ENCODE measurements around the gene GATAD2A.

Gene GATAD2A

DNA sequence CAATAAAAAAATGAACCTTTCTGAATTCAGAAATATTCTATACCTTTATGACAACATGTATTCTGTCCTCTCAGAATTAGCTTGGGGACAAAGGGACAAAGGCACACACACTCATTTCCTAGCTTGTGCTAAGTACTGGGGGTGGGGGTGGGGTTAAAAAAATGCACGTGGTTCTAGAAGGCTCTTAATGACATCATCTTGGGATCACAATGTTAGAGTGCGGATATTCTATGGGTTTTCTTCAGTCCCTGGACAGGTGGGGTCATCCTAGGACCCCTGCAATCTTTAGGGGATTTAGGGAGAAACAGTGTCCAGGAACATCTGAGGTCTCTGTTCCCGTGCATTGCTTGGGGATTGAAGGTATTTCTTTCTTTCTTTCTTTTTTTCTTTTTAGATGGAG, 21.8 kb downstream of the GATAD2A start:
- no peaks in the 10 kb centered on the region for H3K27me3 ChIP-seq (ENCODE audit: low read depth, low read length)

DNA sequence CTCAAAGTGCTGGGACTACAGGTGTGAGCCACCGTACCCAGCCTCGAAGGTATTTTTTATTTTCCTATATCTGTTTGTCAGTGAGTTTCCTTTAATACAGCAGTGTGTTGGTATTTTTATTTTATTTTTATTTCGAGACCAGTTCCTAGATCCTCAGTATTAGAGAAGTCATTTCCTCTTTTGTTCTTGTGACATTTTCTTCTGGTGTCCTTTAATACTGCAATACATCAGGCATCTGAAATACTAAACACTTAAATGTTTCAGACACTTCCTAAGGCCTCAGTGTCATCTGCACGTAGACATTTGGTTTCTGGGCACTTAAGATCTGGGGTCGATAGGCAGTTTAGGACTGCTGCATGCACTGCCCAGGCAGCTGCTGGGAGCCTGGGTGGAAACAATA, 22.5 kb downstream of the GATAD2A start:
- Histone ChIP-seq H3K27ac (ENCODE audit: low read length) (no peak overlapping the region), H3K36me3 (ENCODE audit: control insufficient read depth in 1 of 2, insufficient read depth in 2 of 2, low read length in 2 of 2) (no peaks in the 10 kb centered on the region), H3K4me1 (ENCODE audit: control insufficient read depth in 1 of 2, insufficient read depth in 2 of 2, low read length in 2 of 2) (peaks cover 0 to 38% of the 10 kb centered on the region in 2 donors), H3K9me3 (ENCODE audit: control insufficient read depth in 1 of 2, low read length in 2 of 2) (no peaks in the 10 kb centered on the region), H3K4me3 (ENCODE audit: low read depth in 1 of 2, low read length in 2 of 2) (no peak overlapping the region), H3K27me3 (ENCODE audit: low read depth, low read length) (no peaks in the 10 kb centered on the region)

More for the DNA sequence above, 21.8 kb downstream of the GATAD2A start:
- H3K4me3 ChIP-seq (ENCODE audit: low read depth in 1 of 2, low read length in 2 of 2): no peak overlapping the region
- peaks cover 0 to 40% of the 10 kb centered on the region in 2 donors for H3K4me1 ChIP-seq (ENCODE audit: control insufficient read depth in 1 of 2, insufficient read depth in 2 of 2, low read length in 2 of 2)
- H3K27ac ChIP-seq (ENCODE audit: low read length): no peak overlapping the region
- no peaks in the 10 kb centered on the region for H3K9me3 ChIP-seq (ENCODE audit: control insufficient read depth in 1 of 2, low read length in 2 of 2)
- no peaks in the 10 kb centered on the region for H3K36me3 ChIP-seq (ENCODE audit: control insufficient read depth in 1 of 2, insufficient read depth in 2 of 2, low read length in 2 of 2)

DNA sequence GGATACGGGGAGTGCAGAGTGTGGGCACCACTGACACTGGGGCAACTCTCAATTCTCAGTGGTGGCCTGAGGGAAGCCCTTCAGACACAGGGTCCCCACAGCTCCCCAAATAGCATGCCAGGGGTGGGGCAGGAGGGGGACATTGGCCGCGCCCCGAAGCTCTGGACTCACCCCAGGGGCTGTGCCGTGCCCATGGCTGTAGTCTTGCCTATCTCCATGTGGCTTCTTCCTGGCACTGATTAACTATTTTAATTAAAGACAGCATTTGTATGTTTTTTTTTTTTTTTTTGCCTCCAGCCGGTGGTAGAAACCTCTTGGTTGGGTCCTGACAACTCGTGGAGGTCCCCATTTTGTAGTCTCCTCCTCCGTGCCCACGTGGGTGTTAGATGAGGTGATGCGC, 23.3 kb downstream of the GATAD2A start:
- H3K4me1 ChIP-seq (ENCODE audit: control insufficient read depth in 1 of 2, insufficient read depth in 2 of 2, low read length in 2 of 2): peaks cover 0 to 38% of the 10 kb centered on the region in 2 donors
- no peaks in the 10 kb centered on the region for H3K9me3 ChIP-seq (ENCODE audit: control insufficient read depth in 1 of 2, low read length in 2 of 2)
- H3K36me3 ChIP-seq (ENCODE audit: control insufficient read depth in 1 of 2, insufficient read depth in 2 of 2, low read length in 2 of 2): no peaks in the 10 kb centered on the region
- no peaks in the 10 kb centered on the region for H3K27me3 ChIP-seq (ENCODE audit: low read depth, low read length)
- no peak overlapping the region for H3K4me3 ChIP-seq (ENCODE audit: low read depth in 1 of 2, low read length in 2 of 2)
- no peak overlapping the region for H3K27ac ChIP-seq (ENCODE audit: low read length)

DNA sequence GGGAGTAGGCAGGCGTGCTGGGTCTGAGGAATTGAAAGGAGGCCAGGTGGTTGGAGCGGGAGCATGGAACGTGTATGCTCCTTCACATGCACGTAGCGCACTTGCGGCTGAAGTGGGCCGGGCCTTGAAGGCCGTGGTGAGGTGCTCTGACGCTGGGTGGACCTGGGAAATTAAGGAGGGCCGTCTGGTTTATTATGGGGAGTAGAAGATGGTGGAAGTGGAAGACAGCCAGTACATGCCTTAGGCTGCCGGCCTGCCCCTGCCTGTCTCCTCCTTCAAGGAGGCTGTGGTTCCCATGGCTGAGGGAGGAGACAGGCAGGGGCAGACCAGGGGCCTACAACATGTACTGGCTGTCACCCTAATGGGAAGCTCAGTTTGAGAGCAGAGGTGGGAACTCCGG, 23.9 kb downstream of the GATAD2A start:
- Histone ChIP-seq H3K36me3 (ENCODE audit: control insufficient read depth in 1 of 2, insufficient read depth in 2 of 2, low read length in 2 of 2) (no peaks in the 10 kb centered on the region), H3K4me3 (ENCODE audit: low read depth in 1 of 2, low read length in 2 of 2) (no peak overlapping the region), H3K27me3 (ENCODE audit: low read depth, low read length) (no peaks in the 10 kb centered on the region), H3K9me3 (ENCODE audit: control insufficient read depth in 1 of 2, low read length in 2 of 2) (no peaks in the 10 kb centered on the region), H3K4me1 (ENCODE audit: control insufficient read depth in 1 of 2, insufficient read depth in 2 of 2, low read length in 2 of 2) (peaks cover 5 to 44% of the 10 kb centered on the region in 2 donors), H3K27ac (ENCODE audit: low read length) (no peak overlapping the region)

DNA sequence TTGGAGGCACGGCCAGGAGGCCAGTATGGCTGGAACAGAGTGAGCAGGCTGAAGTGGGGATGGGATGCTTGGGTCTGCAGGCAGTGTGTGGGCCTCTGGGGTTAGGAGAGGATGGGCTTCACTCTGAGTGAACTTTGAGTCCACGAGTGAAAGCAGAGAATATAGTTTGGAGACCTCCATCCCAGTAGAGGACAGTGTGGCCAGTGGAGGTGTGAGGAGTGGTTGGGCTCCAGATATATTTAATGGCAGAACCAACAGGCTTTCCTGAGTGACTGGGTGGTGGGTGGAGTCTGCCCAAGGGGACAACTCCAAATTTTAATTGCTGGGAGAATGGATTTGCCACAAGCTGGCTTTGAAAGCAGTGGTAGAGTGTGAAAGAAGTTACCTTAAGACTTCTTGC, 27.3 kb downstream of the GATAD2A start:
- no peak overlapping the region for H3K27ac ChIP-seq (ENCODE audit: low read length)
- H3K4me1 ChIP-seq (ENCODE audit: control insufficient read depth in 1 of 2, insufficient read depth in 2 of 2, low read length in 2 of 2): peaks cover 7 to 34% of the 10 kb centered on the region in 2 donors
- H3K4me3 ChIP-seq (ENCODE audit: low read depth in 1 of 2, low read length in 2 of 2): no peak overlapping the region
- H3K36me3 ChIP-seq (ENCODE audit: control insufficient read depth in 1 of 2, insufficient read depth in 2 of 2, low read length in 2 of 2): no peaks in the 10 kb centered on the region
- H3K27me3 ChIP-seq (ENCODE audit: low read depth, low read length): no peaks in the 10 kb centered on the region
- H3K9me3 ChIP-seq (ENCODE audit: control insufficient read depth in 1 of 2, low read length in 2 of 2): no peaks in the 10 kb centered on the region

DNA sequence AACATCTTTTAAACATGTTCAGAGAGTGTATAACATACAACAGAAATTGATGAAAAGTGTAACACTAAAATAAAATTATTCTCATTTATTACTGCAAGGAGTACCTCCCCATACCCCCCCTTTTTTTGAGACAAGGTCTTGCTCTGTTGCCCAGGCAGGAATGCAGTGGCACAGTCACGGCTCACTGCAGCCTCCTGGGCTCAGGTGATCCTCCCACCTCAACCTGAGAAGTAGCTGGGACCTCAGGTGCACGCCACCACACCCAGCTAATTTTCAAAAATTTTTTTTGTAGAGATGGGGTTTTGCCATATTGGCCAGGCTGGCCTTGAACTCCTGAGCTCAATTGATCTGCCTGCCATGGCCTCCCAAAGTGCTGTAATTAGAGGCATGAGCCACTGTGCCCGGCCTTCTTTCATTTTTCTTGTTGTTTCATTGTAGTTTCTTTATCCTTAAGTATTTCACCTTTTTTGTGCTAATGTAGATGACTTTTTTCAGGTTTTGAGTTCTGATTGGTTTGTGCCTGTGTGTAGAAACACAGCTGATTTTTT, 28.3 kb downstream of the GATAD2A start:
- H3K36me3 ChIP-seq (ENCODE audit: control insufficient read depth in 1 of 2, insufficient read depth in 2 of 2, low read length in 2 of 2): no peaks in the 10 kb centered on the region
- no peaks in the 10 kb centered on the region for H3K9me3 ChIP-seq (ENCODE audit: control insufficient read depth in 1 of 2, low read length in 2 of 2)
- H3K4me1 ChIP-seq (ENCODE audit: control insufficient read depth in 1 of 2, insufficient read depth in 2 of 2, low read length in 2 of 2): peaks cover 7 to 33% of the 10 kb centered on the region in 2 donors
- H3K27ac ChIP-seq (ENCODE audit: low read length): no peak overlapping the region
- no peaks in the 10 kb centered on the region for H3K27me3 ChIP-seq (ENCODE audit: low read depth, low read length)
- no peak overlapping the region for H3K4me3 ChIP-seq (ENCODE audit: low read depth in 1 of 2, low read length in 2 of 2)

DNA sequence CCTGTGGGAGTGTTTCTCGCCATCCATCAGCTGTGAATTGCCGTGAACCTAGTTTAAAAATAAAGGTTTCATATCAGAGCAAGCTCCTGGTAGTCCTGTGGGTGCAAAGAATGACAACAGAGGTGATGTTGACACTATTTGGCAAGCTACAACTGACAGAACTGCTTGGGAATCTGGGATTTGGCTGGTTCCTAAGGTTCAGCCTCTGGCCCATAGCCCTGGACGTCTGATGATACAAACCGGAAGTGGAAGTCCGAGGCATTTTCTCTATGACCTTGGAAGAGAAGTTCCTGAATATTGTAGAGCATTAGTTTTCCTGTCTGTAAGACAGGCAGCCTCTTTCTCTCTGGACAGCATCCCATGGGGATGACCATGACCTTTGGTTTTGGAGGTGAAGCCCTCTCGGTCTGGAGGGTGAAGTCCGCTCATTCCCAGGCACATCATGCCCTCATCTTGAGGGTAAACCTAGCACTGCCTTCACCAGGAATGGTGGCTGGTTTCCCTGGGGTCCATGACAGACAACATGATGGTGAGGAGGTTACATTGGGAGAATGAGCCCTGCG, 29.1 kb downstream of the GATAD2A start:
- no peaks in the 10 kb centered on the region for H3K27me3 ChIP-seq (ENCODE audit: low read depth, low read length)
- H3K4me1 ChIP-seq (ENCODE audit: control insufficient read depth in 1 of 2, insufficient read depth in 2 of 2, low read length in 2 of 2): peaks cover 7 to 33% of the 10 kb centered on the region in 2 donors
- no peaks in the 10 kb centered on the region for H3K36me3 ChIP-seq (ENCODE audit: control insufficient read depth in 1 of 2, insufficient read depth in 2 of 2, low read length in 2 of 2)
- no peaks in the 10 kb centered on the region for H3K9me3 ChIP-seq (ENCODE audit: control insufficient read depth in 1 of 2, low read length in 2 of 2)
- no peak overlapping the region for H3K4me3 ChIP-seq (ENCODE audit: low read depth in 1 of 2, low read length in 2 of 2)
- H3K27ac ChIP-seq (ENCODE audit: low read length): no peak overlapping the region

DNA sequence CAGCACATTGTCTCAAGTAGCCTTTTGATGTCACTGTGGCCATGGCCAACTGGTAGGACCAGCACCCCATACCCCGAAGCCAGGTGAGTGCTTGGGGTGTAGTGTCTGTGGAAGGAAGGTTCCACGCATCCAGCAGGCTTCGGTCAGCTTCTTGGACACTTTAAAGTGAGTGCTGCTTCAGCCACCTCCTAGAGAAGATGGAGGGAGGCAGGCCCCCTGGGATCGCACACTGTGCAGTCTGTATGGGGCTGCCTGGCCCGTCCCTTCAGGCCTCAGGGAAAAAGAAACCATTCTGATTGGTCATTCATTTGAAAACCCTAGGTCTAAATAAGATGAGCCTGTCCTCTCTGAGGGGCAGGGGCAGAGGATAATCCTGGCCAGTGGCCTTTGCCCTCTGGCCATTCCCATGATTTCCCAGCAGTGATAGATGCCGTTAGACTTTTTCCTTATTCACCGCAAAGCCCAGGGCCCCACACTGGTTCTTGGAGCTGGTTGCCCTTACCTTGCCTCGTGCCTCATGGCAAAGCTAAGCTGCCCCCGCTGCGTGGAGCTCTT, 30.7 kb downstream of the GATAD2A start:
- Histone ChIP-seq H3K36me3 (ENCODE audit: control insufficient read depth in 1 of 2, insufficient read depth in 2 of 2, low read length in 2 of 2) (no peaks in the 10 kb centered on the region), H3K4me1 (ENCODE audit: control insufficient read depth in 1 of 2, insufficient read depth in 2 of 2, low read length in 2 of 2) (peaks cover 7 to 24% of the 10 kb centered on the region in 2 donors), H3K27ac (ENCODE audit: low read length) (no peak overlapping the region)

DNA sequence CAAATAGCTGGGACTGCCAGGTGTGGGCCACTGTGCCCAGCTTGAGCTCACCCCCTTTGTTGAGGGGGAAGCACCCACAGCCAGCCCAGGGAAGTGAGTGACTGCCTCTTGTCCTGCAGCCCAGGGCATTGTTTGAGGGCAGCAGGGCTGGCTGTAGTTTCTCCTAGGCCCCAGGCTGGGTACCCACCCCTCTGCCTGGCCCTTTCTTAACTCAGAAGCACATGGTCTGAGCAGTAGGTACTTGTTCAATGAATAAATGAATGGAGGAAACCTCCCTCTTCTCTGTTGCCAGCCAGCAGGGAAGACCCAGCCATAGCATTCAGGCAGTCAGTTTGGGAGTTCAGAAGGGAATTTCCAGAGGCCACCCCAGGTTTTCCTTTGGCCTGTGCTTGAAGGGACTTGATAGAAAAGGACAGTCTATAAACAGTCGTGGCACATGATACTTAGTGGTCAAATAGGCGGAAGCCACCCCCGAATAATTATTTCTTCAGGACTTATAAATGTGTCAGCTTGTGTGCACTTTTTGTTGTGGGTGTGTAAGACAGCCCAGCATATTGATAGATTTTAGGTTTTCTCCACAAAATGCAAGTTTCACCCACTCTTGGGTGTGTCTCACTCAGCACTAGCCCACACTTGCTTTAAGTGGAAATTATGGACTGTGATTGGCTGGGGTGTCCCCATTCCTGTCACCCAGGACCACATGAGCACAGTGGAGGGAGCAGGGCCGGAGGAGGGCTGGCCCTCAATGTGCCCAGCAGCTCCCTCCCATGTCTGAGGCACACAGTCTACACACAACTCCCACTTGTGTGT, 33.1 kb downstream of the GATAD2A start:
- H3K27ac ChIP-seq (ENCODE audit: low read length): no peak overlapping the region
- H3K4me3 ChIP-seq (ENCODE audit: low read depth in 1 of 2, low read length in 2 of 2): no peak overlapping the region

More for the DNA sequence above, 30.7 kb downstream of the GATAD2A start:
- no peaks in the 10 kb centered on the region for H3K27me3 ChIP-seq (ENCODE audit: low read depth, low read length)
- H3K4me3 ChIP-seq (ENCODE audit: low read depth in 1 of 2, low read length in 2 of 2): no peak overlapping the region
- no peaks in the 10 kb centered on the region for H3K9me3 ChIP-seq (ENCODE audit: control insufficient read depth in 1 of 2, low read length in 2 of 2)

DNA sequence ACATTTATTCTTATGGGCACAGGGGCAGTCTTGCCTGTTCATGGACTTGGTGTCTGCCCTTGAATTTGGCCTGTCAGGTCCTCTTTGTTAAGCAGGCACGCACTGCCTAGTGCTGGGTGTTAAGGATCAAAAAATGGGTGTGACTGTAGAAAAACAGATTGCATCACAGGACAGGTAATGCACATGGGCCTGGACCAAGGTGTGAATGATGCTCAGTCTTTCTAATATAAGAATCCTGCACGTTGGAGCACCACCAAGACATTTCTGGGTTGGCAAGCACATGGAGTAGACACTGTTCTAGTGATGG, 33.7 kb downstream of the GATAD2A start:
- Histone ChIP-seq H3K36me3 (ENCODE audit: control insufficient read depth in 1 of 2, insufficient read depth in 2 of 2, low read length in 2 of 2) (no peaks in the 10 kb centered on the region), H3K4me1 (ENCODE audit: control insufficient read depth in 1 of 2, insufficient read depth in 2 of 2, low read length in 2 of 2) (peaks cover 5 to 17% of the 10 kb centered on the region in 2 donors), H3K27me3 (ENCODE audit: low read depth, low read length) (no peaks in the 10 kb centered on the region), H3K4me3 (ENCODE audit: low read depth in 1 of 2, low read length in 2 of 2) (no peak overlapping the region), H3K27ac (ENCODE audit: low read length) (no peak overlapping the region), H3K9me3 (ENCODE audit: control insufficient read depth in 1 of 2, low read length in 2 of 2) (no peaks in the 10 kb centered on the region)

More for the DNA sequence above, 33.1 kb downstream of the GATAD2A start:
- Histone ChIP-seq H3K9me3 (ENCODE audit: control insufficient read depth in 1 of 2, low read length in 2 of 2) (no peaks in the 10 kb centered on the region), H3K27me3 (ENCODE audit: low read depth, low read length) (no peaks in the 10 kb centered on the region), H3K4me1 (ENCODE audit: control insufficient read depth in 1 of 2, insufficient read depth in 2 of 2, low read length in 2 of 2) (peaks cover 7 to 22% of the 10 kb centered on the region in 2 donors), H3K36me3 (ENCODE audit: control insufficient read depth in 1 of 2, insufficient read depth in 2 of 2, low read length in 2 of 2) (no peaks in the 10 kb centered on the region)

DNA sequence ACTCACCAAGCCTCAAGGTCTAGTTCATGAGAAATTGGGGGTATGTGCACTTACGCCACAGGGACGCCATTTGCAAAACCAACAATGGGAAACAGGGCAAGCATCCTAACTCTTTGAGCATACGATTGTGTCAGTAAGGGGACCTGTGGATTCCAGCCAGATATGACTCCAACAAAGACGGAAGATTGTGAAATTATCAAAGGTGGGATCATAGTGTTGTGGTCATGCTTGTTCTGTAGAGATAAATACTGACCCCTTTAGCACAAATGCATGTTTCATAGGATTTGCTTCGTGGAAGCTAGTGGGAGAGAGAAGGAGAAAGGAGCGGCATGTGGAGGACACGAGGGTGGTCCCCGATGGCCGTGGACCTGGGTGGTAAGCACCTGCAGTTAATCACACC, 37.8 kb downstream of the GATAD2A start:
- Histone ChIP-seq H3K27me3 (ENCODE audit: low read depth, low read length) (no peaks in the 10 kb centered on the region), H3K9me3 (ENCODE audit: control insufficient read depth in 1 of 2, low read length in 2 of 2) (no peaks in the 10 kb centered on the region), H3K4me3 (ENCODE audit: low read depth in 1 of 2, low read length in 2 of 2) (no peak overlapping the region), H3K4me1 (ENCODE audit: control insufficient read depth in 1 of 2, insufficient read depth in 2 of 2, low read length in 2 of 2) (peaks cover 0 to 25% of the 10 kb centered on the region in 2 donors), H3K36me3 (ENCODE audit: control insufficient read depth in 1 of 2, insufficient read depth in 2 of 2, low read length in 2 of 2) (no peaks in the 10 kb centered on the region), H3K27ac (ENCODE audit: low read length) (no peak overlapping the region)

Data from muscle layer of duodenum (tissue), 2 donors.